Ishikawa (cell line): ENCODE measurements around the gene DDX5.

ENCODE experiments used
- CEBPB ChIP-seq: IDR thresholded peaks from 2 replicates; pipeline ENCODE4 v1.6.1; 2012
- CREB1 ChIP-seq: IDR thresholded peaks from 2 replicates; pipeline ENCODE4 v1.6.1; 2012; ENCODE audit warnings: low read depth
- EGR1 ChIP-seq: IDR thresholded peaks from 2 replicates; pipeline ENCODE4 v1.6.1; 2012
- EP300 ChIP-seq: IDR thresholded peaks from 2 replicates; pipeline ENCODE4 v1.6.1; 2012; ENCODE audit warnings: borderline replicate concordance
- FOXM1 ChIP-seq: IDR thresholded peaks from 2 replicates; pipeline ENCODE4 v1.6.1; 2012; ENCODE audit warnings: low read depth, borderline replicate concordance
- NFIC ChIP-seq: IDR thresholded peaks from 2 replicates; pipeline ENCODE4 v1.6.1; 2012
- RAD21 ChIP-seq: IDR thresholded peaks from 2 replicates; pipeline ENCODE4 v1.6.1; 2012; ENCODE audit warnings: low read depth
- TAF1 ChIP-seq: IDR thresholded peaks from 2 replicates; pipeline ENCODE4 v1.6.1; 2012; ENCODE audit warnings: low read depth, mild to moderate bottlenecking
- TCF12 ChIP-seq: IDR thresholded peaks from 2 replicates; pipeline ENCODE4 v1.6.1; 2012; ENCODE audit warnings: low read depth
- TEAD4 ChIP-seq: IDR thresholded peaks from 2 replicates; pipeline ENCODE4 v1.6.1; 2012
- USF1 ChIP-seq: IDR thresholded peaks from 2 replicates; pipeline ENCODE4 v1.6.1; 2012
- YY1 ChIP-seq: IDR thresholded peaks from 2 replicates; pipeline ENCODE4 v1.6.1; 2012; ENCODE audit warnings: low read depth
- ZBTB7A ChIP-seq: IDR thresholded peaks from 2 replicates; pipeline ENCODE4 v1.6.1; 2012; ENCODE audit warnings: low read depth
- TF ChIP-seq, protein P1 (sequence below): IDR thresholded peaks from 2 replicates; pipeline ENCODE4 v1.6.1; 2012; ENCODE audit warnings: low read depth, mild to moderate bottlenecking
- TF ChIP-seq, protein P2 (sequence below): IDR thresholded peaks from 2 replicates; pipeline ENCODE4 v1.6.1; 2012

DDX5 gene

GRCh38 chr17:64533784-64534183, 27.7 kb upstream of the DDX5 start:
- TF ChIP-seq EGR1 (no peak), ZBTB7A (no peak), YY1 (no peak), USF1 (no peak), NFIC (no peak), CREB1 (no peak), TAF1 (no peak), CEBPB (no peak), FOXM1 (no peak), RAD21 (no peak)
- TF ChIP-seq, protein P1, sequence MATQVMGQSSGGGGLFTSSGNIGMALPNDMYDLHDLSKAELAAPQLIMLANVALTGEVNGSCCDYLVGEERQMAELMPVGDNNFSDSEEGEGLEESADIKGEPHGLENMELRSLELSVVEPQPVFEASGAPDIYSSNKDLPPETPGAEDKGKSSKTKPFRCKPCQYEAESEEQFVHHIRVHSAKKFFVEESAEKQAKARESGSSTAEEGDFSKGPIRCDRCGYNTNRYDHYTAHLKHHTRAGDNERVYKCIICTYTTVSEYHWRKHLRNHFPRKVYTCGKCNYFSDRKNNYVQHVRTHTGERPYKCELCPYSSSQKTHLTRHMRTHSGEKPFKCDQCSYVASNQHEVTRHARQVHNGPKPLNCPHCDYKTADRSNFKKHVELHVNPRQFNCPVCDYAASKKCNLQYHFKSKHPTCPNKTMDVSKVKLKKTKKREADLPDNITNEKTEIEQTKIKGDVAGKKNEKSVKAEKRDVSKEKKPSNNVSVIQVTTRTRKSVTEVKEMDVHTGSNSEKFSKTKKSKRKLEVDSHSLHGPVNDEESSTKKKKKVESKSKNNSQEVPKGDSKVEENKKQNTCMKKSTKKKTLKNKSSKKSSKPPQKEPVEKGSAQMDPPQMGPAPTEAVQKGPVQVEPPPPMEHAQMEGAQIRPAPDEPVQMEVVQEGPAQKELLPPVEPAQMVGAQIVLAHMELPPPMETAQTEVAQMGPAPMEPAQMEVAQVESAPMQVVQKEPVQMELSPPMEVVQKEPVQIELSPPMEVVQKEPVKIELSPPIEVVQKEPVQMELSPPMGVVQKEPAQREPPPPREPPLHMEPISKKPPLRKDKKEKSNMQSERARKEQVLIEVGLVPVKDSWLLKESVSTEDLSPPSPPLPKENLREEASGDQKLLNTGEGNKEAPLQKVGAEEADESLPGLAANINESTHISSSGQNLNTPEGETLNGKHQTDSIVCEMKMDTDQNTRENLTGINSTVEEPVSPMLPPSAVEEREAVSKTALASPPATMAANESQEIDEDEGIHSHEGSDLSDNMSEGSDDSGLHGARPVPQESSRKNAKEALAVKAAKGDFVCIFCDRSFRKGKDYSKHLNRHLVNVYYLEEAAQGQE, result no peak

GRCh38 chr17:64532409-64532808, 26.3 kb upstream of the DDX5 start:
- no peak for TF ChIP-seq NFIC
- no peak for TF ChIP-seq USF1
- TF ChIP-seq FOXM1, result no peak
- no peak for TF ChIP-seq TAF1

- TF ChIP-seq FOXM1 (no peak), ZBTB7A (no peak), EP300 (no peak), EGR1 (no peak), CREB1 (no peak), TAF1 (no peak), USF1 (no peak), NFIC (no peak), CEBPB (no peak), YY1 (no peak), TCF12 (no peak), RAD21 (no peak), TEAD4 (no peak)
- TF ChIP-seq, protein P1, result no peak
- TF ChIP-seq, protein P2, sequence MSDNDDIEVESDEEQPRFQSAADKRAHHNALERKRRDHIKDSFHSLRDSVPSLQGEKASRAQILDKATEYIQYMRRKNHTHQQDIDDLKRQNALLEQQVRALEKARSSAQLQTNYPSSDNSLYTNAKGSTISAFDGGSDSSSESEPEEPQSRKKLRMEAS, result no peak
These were observed 25.9 kb upstream of the DDX5 start for GRCh38 chr17:64531955-64532371.

- TF ChIP-seq ZBTB7A (no peak), CREB1 (no peak), CEBPB (no peak), YY1 (no peak), NFIC (no peak), TCF12 (no peak), TEAD4 (no peak), EGR1 (no peak), TAF1 (no peak), RAD21 (no peak), EP300 (no peak), FOXM1 (no peak), USF1 (no peak)
- TF ChIP-seq, protein P1, result no peak
- TF ChIP-seq, protein P2, result no peak
These were observed 23.1 kb upstream of the DDX5 start for GRCh38 chr17:64529221-64529620.
